AG10803 (cell line): ENCODE measurements around the gene NPIPA2.
"Not testable (repeated sequence)": the region's sequence is repeated elsewhere in the genome, so short reads cannot be mapped to it uniquely, and the experiment has no call there.

ENCODE experiments used
- DNase-seq: peaks from one replicate; pipeline ENCODE4 v3.0.0; 2010; ENCODE audit warnings: low read depth
- H3K4me3 ChIP-seq: 2 replicates; pipeline ENCODE4 v1.5.1; 2011; ENCODE audit warnings: mild to moderate bottlenecking, low read length, control low read depth

NPIPA2 gene

GRCh38 chr16:14813890-14814289, 71.6 kb downstream of the NPIPA2 start:
- not testable (repeated sequence) for H3K4me3 ChIP-seq, DNase-seq
